HepG2 (cell line): ENCODE measurements around the gene CFAP99. TPM values are rescaled to one million over a fixed set of nuclear protein-coding genes. Genes with fewer than 3 reads are reported as not detected.

Experiments
- ATAC-seq: fragments of 200-7000 bp; cut with Tn5 transposase; 3 replicates; pipeline ENCODE4 v1.9.1; 2020; ENCODE audit warnings: mild to moderate bottlenecking, moderate library complexity
- BruUV-seq: library from RNA; stranded (reverse); fragments of 400-500 nt; replicated peaks from 2 replicates; lab custom pipeline; 2021; lab: Mats Ljungman, UMichigan
- CTCF ChIA-PET: fragments of 300-600 bp; formaldehyde crosslinking; extraction: SDS; loops from one replicate; lab custom pipeline; 2021; ENCODE audit warnings: low total read pairs, inconsistent platforms, low intra/inter-chr PET ratio; lab: Yijun Ruan, JAX
- POLR2A ChIA-PET: fragments of 350-600 bp; sonication (Branson Sonifier 250); formaldehyde crosslinking; loops from one replicate; lab custom pipeline; 2020; ENCODE audit warnings: antibody characterized with exemption, inconsistent platforms; lab: Yijun Ruan, JAX
- DNase-seq: peaks from one replicate; pipeline ENCODE4 v3.0.0-alpha.2; 2015; ENCODE audit warnings: low spot score
- FAIRE-seq: peaks from 3 replicates; lab custom pipeline; 2011; peaks lifted over from hg19 to GRCh38; lab: Jason Lieb, UNC
- H2AFZ ChIP-seq: one replicate; pipeline ENCODE4 v1.6.1; 2011; ENCODE audit warnings: low read length, inconsistent platforms
- H3K27ac ChIP-seq: fragments of 300-600 bp; 3 replicates; pipeline ENCODE4 v1.8.0; 2011; ENCODE audit warnings: mixed run types, mild to moderate bottlenecking, mixed read lengths, low read length, inconsistent platforms; ENCODE audit not compliant: insufficient read depth; ENCODE audit errors: extremely low read length
- H3K27me3 ChIP-seq, 2 experiments: fragments of 200-600 bp in 1 of 2; 2 replicates in 1 of 2; 3 replicates in 1 of 2; pipeline versions ENCODE4 v1.6.0 to v1.8.0; 2011; ENCODE audit warnings: low read length in 2 of 2, mild to moderate bottlenecking in 2 of 2, moderate library complexity in 2 of 2, inconsistent platforms in 1 of 2; ENCODE audit not compliant: insufficient read depth in 2 of 2, control insufficient read depth in 1 of 2
- H3K36me3 ChIP-seq, 2 experiments: fragments of 200-600 bp in 1 of 2; replicated peaks in 1 of 2; 2 replicates in 1 of 2; 3 replicates in 1 of 2; pipeline versions ENCODE4 v1.5.1 to v1.8.0; 2011; ENCODE audit warnings: low read length in 2 of 2, inconsistent platforms in 1 of 2; ENCODE audit not compliant: insufficient read depth in 2 of 2, control insufficient read depth in 1 of 2
- H3K4me1 ChIP-seq: 2 replicates; pipeline ENCODE4 v1.5.1; 2012; ENCODE audit warnings: low read length, inconsistent platforms; ENCODE audit not compliant: insufficient read depth
- H3K4me2 ChIP-seq: 2 replicates; pipeline ENCODE4 v1.6.0; 2011; ENCODE audit warnings: low read depth, low read length, inconsistent platforms
- H3K4me3 ChIP-seq, 3 experiments: fragments of 200-600 bp in 1 of 3; sonication (generic), shearing (Covaris generic) in 1 of 3; replicated peaks in 1 of 3; 2 replicates each; pipeline ENCODE4 v1.5.1; 2011 to 2016; ENCODE audit warnings: low read length in 3 of 3, inconsistent platforms in 2 of 3, low read depth in 2 of 3, mild to moderate bottlenecking in 2 of 3, control low read depth in 1 of 3, mixed read lengths in 1 of 3; ENCODE audit not compliant: insufficient read depth in 1 of 3
- H3K79me2 ChIP-seq: one replicate; pipeline ENCODE4 v1.6.1; 2011; ENCODE audit warnings: low read length, inconsistent platforms; ENCODE audit not compliant: insufficient read depth
- H3K9ac ChIP-seq: 2 replicates; pipeline ENCODE4 v1.6.0; 2011; ENCODE audit warnings: mild to moderate bottlenecking, low read depth, low read length, inconsistent platforms; ENCODE audit not compliant: insufficient read depth
- H3K9me3 ChIP-seq: 2 replicates; pipeline ENCODE4 v1.5.1; 2012; ENCODE audit warnings: mild to moderate bottlenecking, low read length
- H4K20me1 ChIP-seq: 2 replicates; pipeline ENCODE4 v1.6.0; 2011; ENCODE audit warnings: inconsistent platforms, mild to moderate bottlenecking, low read length, moderate library complexity; ENCODE audit not compliant: insufficient read depth
- BRD4 ChIP-seq: sonication (generic); formaldehyde crosslinking; IDR thresholded peaks from 2 replicates; pipeline ENCODE4 v1.4.0; 2020; ENCODE audit warnings: missing genetic modification reagents
- ELF1 ChIP-seq: sonication (generic); formaldehyde crosslinking; IDR thresholded peaks from 2 replicates; pipeline ENCODE4 v1.4.0; 2020; ENCODE audit warnings: missing genetic modification reagents
- ELF4 ChIP-seq: sonication (generic); formaldehyde crosslinking; IDR thresholded peaks from 2 replicates; pipeline ENCODE4 v1.5.0; 2020; ENCODE audit warnings: missing genetic modification reagents, mild to moderate bottlenecking, moderate library complexity, borderline replicate concordance
- ETV5 ChIP-seq: IDR thresholded peaks from 2 replicates; pipeline ENCODE4 v1.6.1; 2018; ENCODE audit warnings: missing biosample characterization, missing genetic modification reagents, inconsistent platforms, borderline replicate concordance
- GABPB1 ChIP-seq: IDR thresholded peaks from 2 replicates; pipeline ENCODE4 v1.6.1; 2016; ENCODE audit warnings: mild to moderate bottlenecking, missing genetic modification reagents, moderate library complexity, missing compliant biosample characterization
- MED1 ChIP-seq: sonication (generic); formaldehyde crosslinking; IDR thresholded peaks from 2 replicates; pipeline ENCODE4 v1.4.0; 2020; ENCODE audit warnings: missing genetic modification reagents
- NFRKB ChIP-seq: fragments of 450-650 bp; IDR thresholded peaks from 2 replicates; pipeline ENCODE4 v1.6.1; 2017
- SIX1 ChIP-seq: sonication (generic); formaldehyde crosslinking; IDR thresholded peaks from 2 replicates; pipeline ENCODE4 v1.4.0; 2020; ENCODE audit warnings: missing genetic modification reagents, borderline replicate concordance
- SRSF9 ChIP-seq: fragments of 200-400 bp; formaldehyde crosslinking; IDR thresholded peaks from 2 replicates; pipeline ENCODE4 v1.6.1; 2018; ENCODE audit warnings: borderline replicate concordance, mild to moderate bottlenecking, low read depth, low read length; ENCODE audit not compliant: insufficient read depth, poor library complexity, severe bottlenecking
- ZNF772 ChIP-seq: sonication (generic); formaldehyde crosslinking; IDR thresholded peaks from 2 replicates; pipeline ENCODE4 v1.5.0; 2020; ENCODE audit warnings: mild to moderate bottlenecking, missing genetic modification reagents
- WGBS: methylation state at CpG from one replicate; pipeline ENCODE4 v1.1.6; 2017; ENCODE audit warnings: low lambda C conversion rate; 5-methylcytosine and 5-hydroxymethylcytosine counted together
- in situ Hi-C: cut with HindIII; loops from 2 replicates; pipeline ENCODE4 v1.10.0; 2017; ENCODE audit warnings: low pct_unique_long_range_greater_than_20kb; ENCODE audit not compliant: extremely low pct_ligation_motif_present
- intact Hi-C: fragments of 100-400 bp; cut with micrococcal nuclease; formaldehyde crosslinking; loops from one replicate; pipeline ENCODE4 v1.10.0; 2022; ENCODE audit not compliant: unreplicated experiment
- polyA plus RNA-seq, 8 experiments: library from polyadenylated mRNA; depleted of rRNA in 3 of 8; stranded (reverse) in 7 of 8; unstranded in 1 of 8; fragments of >200 nt; fragmentation: Illumina TruSeq in 4 of 8; extraction: Trizol in 4 of 8; gene quantifications; 2 replicates each; pipeline versions ENCODE4 v1.2.1 to v1.2.3, GENCODE V29; 2011 to 2016; ENCODE audit warnings: low read depth in 4 of 8, missing spikeins in 1 of 8, mixed read lengths in 1 of 8; ENCODE audit not compliant: insufficient read depth in 1 of 8
- total RNA-seq, 5 experiments: library from RNA; depleted of rRNA; stranded (reverse); fragments of >200 nt; fragmentation: Illumina TruSeq; extraction: Trizol; gene quantifications; 2 replicates each; pipeline ENCODE4 v1.2.3, GENCODE V29; 2016; ENCODE audit warnings: low read depth in 1 of 5
- TF ChIP-seq, protein P1 (sequence below): sonication (generic); formaldehyde crosslinking; conservative IDR thresholded peaks from 2 replicates; pipeline ENCODE4 v1.4.0; 2020; ENCODE audit warnings: missing genetic modification reagents
- TF ChIP-seq, protein P2 (sequence below): sonication (generic); formaldehyde crosslinking; IDR thresholded peaks from 2 replicates; pipeline ENCODE4 v1.5.1; 2020; ENCODE audit warnings: mild to moderate bottlenecking, missing genetic modification reagents, moderate library complexity
- TF ChIP-seq, protein P3 (sequence below): IDR thresholded peaks from 2 replicates; pipeline ENCODE4 v1.6.1; 2016; ENCODE audit warnings: missing compliant biosample characterization, missing genetic modification reagents, borderline replicate concordance
- TF ChIP-seq, protein P4 (sequence below): sonication (generic); formaldehyde crosslinking; IDR thresholded peaks from 2 replicates; pipeline ENCODE4 v1.5.1; 2020; ENCODE audit warnings: missing genetic modification reagents, mild to moderate bottlenecking, borderline replicate concordance
- TF ChIP-seq, protein P5 (sequence below): sonication (generic); formaldehyde crosslinking; IDR thresholded peaks from 2 replicates; pipeline ENCODE4 v1.5.0; 2020; ENCODE audit warnings: missing genetic modification reagents, mild to moderate bottlenecking, borderline replicate concordance

The CFAP99 gene
- total and polyA plus RNA-seq, 2 of the 13 experiments (the other 11 are each of a cell fraction or from before 2014, with no cell fraction given) = not detected

DNA sequence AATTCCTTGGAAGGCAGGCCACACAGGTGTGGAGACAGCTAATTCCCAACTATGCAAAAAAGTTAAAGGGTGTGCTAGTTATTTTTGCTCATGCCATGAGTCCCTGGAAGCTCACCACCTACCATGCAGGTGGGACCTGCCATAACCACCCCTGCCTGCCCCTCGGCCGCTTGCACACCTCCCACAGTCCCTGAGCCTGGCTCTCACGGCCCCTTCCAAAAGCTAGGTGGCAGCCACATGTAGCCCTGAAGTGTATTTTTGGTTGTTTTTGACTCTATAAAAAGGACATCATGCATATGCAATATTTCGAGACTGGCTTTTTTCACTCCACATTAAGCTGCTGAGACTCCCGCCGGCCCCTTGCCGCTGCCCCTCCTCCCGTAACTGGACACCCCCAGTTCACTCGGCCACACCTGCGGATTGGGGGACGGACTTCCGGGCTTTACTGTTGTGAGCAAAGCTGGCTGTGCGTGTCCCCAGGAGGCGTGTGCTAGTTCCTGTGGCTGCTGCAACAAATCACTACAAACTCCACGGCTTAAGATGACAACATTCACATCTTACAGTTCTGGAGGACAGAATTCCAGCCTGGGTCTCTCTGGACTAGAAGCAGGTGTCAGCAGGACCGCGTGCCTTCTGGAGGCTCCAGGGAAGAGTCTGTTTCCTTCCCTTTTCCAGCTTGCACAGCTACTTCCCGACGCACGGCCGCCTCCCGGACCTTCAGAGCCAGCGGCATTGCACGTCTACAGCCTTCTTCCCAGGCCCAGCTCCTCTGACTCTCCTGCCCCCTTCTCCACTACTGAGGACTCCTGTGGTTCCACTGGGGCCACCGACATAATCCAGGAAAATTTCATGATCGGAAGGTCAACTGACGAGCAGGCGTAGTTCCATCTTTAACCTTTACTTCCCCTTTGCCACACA lies 25.1 kb upstream of the CFAP99 start (continued):
- TF ChIP-seq, protein P1, sequence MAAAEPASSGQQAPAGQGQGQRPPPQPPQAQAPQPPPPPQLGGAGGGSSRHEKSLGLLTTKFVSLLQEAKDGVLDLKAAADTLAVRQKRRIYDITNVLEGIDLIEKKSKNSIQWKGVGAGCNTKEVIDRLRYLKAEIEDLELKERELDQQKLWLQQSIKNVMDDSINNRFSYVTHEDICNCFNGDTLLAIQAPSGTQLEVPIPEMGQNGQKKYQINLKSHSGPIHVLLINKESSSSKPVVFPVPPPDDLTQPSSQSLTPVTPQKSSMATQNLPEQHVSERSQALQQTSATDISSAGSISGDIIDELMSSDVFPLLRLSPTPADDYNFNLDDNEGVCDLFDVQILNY = no peak
- TF ChIP-seq ELF1 = peak; percentile 67
- TF ChIP-seq ETV5 (CRISPR knock-in tag) = peak; percentile 23; the same call in 1 of the 2 replicates
- peak; percentile 65 for TF ChIP-seq GABPB1 (CRISPR knock-in tag)
- TF ChIP-seq, protein P2, sequence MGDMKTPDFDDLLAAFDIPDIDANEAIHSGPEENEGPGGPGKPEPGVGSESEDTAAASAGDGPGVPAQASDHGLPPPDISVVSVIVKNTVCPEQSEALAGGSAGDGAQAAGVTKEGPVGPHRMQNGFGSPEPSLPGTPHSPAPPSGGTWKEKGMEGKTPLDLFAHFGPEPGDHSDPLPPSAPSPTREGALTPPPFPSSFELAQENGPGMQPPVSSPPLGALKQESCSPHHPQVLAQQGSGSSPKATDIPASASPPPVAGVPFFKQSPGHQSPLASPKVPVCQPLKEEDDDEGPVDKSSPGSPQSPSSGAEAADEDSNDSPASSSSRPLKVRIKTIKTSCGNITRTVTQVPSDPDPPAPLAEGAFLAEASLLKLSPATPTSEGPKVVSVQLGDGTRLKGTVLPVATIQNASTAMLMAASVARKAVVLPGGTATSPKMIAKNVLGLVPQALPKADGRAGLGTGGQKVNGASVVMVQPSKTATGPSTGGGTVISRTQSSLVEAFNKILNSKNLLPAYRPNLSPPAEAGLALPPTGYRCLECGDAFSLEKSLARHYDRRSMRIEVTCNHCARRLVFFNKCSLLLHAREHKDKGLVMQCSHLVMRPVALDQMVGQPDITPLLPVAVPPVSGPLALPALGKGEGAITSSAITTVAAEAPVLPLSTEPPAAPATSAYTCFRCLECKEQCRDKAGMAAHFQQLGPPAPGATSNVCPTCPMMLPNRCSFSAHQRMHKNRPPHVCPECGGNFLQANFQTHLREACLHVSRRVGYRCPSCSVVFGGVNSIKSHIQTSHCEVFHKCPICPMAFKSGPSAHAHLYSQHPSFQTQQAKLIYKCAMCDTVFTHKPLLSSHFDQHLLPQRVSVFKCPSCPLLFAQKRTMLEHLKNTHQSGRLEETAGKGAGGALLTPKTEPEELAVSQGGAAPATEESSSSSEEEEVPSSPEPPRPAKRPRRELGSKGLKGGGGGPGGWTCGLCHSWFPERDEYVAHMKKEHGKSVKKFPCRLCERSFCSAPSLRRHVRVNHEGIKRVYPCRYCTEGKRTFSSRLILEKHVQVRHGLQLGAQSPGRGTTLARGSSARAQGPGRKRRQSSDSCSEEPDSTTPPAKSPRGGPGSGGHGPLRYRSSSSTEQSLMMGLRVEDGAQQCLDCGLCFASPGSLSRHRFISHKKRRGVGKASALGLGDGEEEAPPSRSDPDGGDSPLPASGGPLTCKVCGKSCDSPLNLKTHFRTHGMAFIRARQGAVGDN (CRISPR knock-in tag) = peak; percentile 59

DNA sequence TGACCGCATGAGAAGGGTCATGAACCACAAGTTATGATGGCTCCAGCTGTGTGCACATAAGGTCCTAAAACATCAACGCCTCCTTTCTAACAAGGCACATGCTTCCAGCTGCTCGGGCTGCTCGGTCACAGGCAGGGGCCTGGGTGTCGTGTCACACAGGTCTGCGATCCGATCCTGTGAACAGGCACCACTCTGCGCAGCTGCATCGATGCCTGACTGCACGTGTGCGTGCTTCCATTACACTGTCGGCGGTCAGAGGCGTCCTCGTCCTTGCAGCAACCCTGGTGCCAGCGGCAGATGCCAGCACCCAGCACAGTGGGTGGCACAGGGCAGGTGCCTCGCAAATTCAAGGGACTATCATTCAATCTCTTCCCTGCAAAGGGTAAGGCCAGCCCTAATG lies 24.2 kb upstream of the CFAP99 start:
- Histone ChIP-seq H3K4me1 (peaks cover 29% of the 10 kb centered on the region), H3K4me2 (no peak overlapping the region), H3K79me2 (no peaks in the 10 kb centered on the region), H3K27me3 (peaks cover 7 to 67% of the 10 kb centered on the region in 2 experiments), H3K4me3 (no peak overlapping the region), H3K9me3 (no peaks in the 10 kb centered on the region), H3K9ac (no peak overlapping the region), H4K20me1 (no peaks in the 10 kb centered on the region), H2AFZ (no peak overlapping the region), H3K27ac (no peak overlapping the region), H3K36me3 (no peaks in the 10 kb centered on the region)
- 65% methylated on average over 7 of the region's 17 CpGs for WGBS
- CTCF ChIA-PET = no interaction called here
- POLR2A ChIA-PET = no interaction called here
- FAIRE-seq (no peak), ATAC-seq (no peak), DNase-seq (no peak)
- intact Hi-C loops (no loop called here), in situ Hi-C loops (no loop called here)
- BruUV-seq = no TSS peak
- no peak for TF ChIP-seq MED1 (CRISPR knock-in tag)
- TF ChIP-seq ZNF772 = no peak
- TF ChIP-seq, protein P3, sequence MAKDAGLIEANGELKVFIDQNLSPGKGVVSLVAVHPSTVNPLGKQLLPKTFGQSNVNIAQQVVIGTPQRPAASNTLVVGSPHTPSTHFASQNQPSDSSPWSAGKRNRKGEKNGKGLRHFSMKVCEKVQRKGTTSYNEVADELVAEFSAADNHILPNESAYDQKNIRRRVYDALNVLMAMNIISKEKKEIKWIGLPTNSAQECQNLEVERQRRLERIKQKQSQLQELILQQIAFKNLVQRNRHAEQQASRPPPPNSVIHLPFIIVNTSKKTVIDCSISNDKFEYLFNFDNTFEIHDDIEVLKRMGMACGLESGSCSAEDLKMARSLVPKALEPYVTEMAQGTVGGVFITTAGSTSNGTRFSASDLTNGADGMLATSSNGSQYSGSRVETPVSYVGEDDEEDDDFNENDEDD (CRISPR knock-in tag) = no peak
- TF ChIP-seq ELF4 = no peak
- TF ChIP-seq BRD4 = no peak
- TF ChIP-seq, protein P4, sequence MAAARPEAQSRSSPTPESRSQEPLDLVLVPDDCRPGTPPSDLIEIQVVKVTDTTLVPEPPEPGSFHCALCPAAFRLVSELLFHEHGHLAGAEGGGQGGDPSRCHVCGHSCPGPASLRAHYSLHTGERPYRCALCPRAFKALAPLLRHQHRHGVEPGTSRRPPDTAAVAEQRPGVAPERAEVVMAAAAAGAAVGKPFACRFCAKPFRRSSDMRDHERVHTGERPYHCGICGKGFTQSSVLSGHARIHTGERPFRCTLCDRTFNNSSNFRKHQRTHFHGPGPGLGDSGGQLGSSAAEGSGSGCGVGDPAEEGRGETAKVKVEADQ = no peak
- TF ChIP-seq SRSF9 = no peak
- TF ChIP-seq NFRKB = no peak
- no peak for TF ChIP-seq SIX1 (CRISPR knock-in tag)
- TF ChIP-seq, protein P5, sequence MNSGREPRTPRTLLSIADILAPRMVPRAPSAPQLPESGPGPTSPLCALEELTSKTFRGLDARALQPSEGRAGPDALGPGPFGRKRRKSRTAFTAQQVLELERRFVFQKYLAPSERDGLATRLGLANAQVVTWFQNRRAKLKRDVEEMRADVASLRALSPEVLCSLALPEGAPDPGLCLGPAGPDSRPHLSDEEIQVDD (CRISPR knock-in tag) = no peak
